HG03520 (cell line): ENCODE results near the gene YOD1.

Experiments
- ATAC-seq: cut with Tn5 transposase; IDR thresholded peaks from one replicate; pipeline ENCODE4 v1.9.1; 2021; ENCODE audit warnings: mild to moderate bottlenecking, moderate library complexity; ENCODE audit not compliant: unreplicated experiment

The YOD1 gene

DNA sequence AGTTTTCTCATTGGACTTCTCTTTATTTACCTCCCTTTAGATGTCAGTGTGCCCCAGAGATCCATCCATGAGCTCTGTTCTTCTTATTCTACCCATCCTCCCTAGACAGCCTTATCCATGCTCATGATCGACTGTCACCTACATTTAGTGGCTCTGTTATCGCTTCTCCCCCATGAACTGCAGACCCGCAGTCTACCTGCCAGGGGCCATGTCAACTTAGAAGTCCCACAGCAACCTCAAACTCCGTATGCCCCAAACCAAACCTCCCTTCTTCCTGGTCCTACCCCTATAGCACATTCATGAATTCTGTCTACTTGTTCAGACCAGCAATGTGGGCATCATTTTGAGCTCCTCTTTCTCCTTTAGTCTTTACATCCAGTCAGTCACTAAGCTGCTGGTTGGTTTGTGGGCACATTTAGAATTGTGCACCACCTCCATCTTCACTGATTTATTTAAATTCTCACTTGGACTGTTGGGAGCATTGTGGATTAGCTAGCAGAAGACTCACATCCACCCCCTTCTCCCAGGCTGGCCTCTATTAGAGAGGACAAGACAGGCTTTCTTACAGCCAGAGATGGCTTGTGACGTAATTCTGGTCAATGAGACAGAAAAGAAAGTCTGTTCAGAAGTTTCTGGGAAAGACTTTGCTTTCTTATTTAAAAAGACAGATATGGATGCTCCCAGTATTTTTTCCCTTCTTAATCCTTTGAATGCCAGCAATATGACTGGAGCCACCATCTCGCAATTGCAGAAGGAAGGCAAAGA is 37.5 kb downstream of the YOD1 start:
- ATAC-seq: no peak

DNA sequence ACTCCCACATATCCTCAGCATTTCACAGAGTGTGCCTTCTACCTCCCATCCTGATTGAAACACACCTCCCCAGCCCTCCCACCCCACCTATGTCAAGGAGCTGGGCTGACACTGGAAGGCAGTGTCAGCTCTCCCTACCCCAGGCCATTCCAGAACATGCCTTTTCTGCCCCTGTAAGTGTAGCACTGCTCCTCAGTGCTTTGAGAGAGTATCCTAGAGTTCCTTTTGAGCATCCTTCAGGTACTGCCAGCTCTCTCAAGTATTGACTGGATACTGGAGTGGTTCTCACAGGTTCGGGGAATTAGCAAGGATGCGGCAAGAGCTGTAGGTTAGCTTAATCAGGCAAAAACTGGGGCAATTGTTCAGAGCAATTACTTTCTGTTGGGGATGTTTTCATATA is 40.3 kb downstream of the YOD1 start:
- ATAC-seq: no peak

DNA sequence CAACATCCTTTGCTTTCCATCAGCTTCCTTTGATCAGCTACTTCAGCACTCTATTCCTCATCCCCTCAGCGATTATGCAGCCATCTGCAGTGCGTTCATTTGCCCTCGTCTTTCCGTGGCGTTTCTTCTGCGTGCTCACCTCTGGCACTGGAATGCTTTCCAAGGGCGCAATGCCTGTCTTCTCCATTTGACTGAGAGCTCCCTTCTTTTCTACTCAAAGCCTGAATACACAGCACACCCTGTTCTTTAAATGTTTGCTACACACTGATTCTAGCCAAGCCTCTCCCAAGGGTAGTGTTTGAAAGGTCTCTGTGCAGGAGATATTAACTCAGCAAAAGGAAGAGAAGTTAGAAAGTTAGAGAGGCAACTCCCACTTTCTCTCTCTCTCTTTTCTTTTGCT is 41.1 kb downstream of the YOD1 start:
- no peak for ATAC-seq

- ATAC-seq: no peak
These were observed 41.7 kb downstream of the YOD1 start for GRCh38 chr1:207009182-207009850.

DNA sequence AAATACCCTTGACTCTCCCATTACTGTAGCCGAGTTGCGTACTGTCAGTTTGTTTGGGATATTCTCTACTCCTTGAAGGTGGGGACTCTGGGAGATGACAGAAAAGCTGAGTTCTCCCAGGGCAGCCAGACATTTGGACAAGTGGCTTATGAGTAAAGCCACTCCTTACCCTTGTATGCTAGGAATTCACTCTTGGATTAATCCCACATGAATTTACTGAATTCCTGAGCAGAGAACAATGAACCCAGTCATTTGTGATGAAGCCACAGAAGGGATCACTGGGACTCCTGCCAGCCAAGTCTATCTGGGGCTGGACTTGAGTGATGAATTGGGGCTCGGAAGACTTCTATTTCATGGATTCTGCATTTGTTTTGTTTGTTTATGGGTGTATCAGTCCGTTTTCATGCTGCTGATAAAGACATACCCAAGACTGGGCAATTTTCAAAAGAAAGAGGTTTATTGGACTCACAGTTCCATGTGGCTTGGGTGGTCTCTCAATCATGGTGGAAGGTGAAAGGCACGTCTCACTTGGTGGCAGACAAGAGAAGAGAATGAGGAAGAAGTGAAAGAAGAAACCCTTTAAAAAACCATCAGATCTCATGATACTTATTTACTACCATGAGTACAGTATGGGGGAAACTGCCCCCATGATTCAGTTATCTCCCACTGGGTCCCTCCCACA is 43.5 kb downstream of the YOD1 start:
- ATAC-seq: no peak

GRCh38 chr1:207006914-207007313 is 44.1 kb downstream of the YOD1 start:
- no peak for ATAC-seq

DNA sequence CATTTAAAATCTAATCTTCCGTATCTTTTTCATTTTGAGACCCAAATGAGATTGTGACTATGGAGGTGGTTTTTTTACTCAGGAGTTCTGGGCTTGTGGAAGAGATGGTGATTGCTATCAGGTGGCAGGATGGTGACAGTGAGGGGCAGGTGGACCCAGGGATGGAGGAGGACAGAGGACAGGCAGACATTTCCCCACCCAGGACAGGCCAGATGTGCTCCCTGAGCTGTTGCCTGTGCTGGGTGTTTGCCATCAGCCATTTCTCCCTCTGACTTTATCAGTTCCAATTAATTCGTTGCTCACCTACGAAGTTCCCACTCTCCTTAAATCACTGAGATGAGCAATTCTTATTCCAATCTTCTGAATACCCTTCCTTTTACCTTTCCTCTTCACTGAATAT is 44.9 kb downstream of the YOD1 start:
- ATAC-seq: no peak

DNA sequence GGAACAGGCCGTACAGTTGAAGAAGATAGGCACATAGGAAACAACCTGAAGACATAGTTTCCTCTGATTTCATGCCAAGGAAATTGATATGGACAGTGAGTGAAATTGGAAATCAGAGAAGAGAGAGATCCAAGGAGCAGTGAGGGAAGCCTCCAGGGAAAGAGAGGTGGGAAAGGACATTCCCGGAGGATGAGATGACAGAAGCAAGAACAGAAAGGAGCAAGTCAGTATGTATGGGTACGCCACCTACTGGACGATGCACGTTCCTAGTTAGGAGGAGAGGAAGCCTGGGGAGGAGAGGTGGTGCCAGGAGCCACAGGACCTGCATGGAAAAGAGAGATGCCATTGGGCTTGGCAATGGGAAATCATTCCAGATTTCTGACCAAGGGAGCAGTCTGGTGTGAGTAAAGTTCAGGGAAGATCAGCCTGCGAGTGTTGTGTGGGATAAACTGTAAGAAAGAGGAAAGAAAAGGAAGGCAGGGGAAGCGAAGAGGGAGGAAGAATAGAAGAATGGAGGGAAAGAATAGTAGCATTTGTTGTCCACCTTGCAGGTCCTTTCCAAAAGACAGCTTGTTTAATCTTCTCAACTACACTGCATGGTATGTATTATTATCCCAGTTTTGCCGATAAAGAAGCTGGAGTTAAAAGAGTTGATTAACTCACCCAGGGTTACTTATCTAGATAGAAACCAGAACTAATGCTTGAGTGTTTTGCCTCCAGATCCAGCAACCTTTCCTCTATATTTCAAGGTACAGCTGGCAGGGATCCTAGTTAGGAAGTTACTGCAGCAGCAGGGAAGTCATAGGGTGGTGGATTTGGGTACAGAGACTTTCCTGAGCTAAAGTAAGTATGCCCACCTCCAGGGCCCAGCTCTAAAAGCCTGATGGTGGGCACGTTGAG is 45.8 kb downstream of the YOD1 start:
- ATAC-seq: no peak

- no peak for ATAC-seq
These were observed 47.8 kb downstream of the YOD1 start for GRCh38 chr1:207003210-207003609.

- ATAC-seq: no peak
These were observed 48.3 kb downstream of the YOD1 start for GRCh38 chr1:207002724-207003146.

DNA sequence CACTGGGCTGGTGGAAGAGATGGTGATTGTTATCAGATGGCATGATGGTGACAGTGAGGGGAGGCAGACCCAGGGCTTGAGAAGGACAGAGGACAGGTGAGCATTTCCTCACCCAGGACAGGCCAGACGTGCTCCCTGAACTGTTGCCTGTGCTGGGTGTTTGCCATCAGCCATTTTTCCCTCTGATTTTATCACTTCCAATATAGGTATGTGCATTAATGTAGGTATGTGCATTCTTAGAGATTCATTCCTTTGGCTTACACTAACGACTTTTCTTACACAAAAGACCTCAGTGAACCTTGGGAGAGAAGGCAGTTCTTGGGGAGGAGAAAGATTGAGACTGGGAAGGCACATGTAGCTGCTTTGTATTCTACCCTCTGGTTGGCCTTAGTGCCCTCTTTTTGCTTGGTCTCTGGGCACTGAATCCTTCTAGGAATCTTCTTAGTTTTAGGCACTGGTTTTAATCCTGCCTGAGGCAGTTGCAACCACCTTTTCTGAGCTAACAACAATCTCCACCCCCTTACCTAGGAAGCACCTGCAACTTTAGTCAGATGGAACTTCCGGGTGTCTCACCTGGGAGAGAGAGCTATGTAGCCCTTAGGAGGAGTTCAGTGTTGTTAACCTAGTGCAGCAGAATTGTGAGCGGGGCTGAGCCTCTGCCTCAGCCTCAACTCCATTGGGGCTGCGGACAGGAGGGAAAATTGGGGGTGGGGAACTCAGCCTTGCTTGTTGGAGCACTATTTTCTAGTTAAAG is 49.3 kb downstream of the YOD1 start:
- ATAC-seq: no peak

DNA sequence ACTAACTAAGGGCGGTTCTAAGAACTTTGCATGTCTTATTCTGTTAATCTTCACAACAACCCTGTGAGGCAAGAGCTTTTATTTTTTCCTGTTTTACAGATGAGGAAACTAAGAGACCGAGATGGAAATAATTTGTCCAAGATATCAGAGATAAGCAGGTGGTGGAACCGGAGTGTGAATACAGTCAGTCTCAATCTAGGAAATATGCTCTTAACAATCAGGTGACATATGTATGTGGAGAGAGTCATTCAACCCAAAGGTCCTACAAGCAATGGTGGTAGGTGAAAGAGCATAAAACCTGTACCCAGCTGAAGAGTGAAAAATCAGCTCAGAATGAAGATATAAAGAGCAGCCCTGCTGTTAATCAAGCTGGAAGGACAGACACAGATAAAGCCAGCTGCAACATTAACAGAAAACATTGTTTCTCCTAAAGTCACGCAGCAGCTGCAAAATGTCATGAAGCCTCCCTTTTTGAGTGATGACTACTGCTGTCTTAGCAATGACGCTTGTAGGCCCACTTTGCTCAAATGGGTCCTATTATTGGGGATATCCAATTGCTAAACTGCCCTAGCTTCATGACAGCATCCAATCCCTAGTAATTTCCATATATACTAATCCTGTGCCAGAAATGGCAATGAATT is 50.2 kb downstream of the YOD1 start:
- ATAC-seq: no peak

GRCh38 chr1:206998816-206999215 is 52.2 kb downstream of the YOD1 start:
- no peak for ATAC-seq
